Measurements from ENCODE around the gene DNAJC8. TPM values are rescaled to one million over a fixed set of nuclear protein-coding genes. Genes with fewer than 3 reads are reported as not detected.

Gene DNAJC8
- total RNA-seq, 1 donor: 60.1 TPM

DNA sequence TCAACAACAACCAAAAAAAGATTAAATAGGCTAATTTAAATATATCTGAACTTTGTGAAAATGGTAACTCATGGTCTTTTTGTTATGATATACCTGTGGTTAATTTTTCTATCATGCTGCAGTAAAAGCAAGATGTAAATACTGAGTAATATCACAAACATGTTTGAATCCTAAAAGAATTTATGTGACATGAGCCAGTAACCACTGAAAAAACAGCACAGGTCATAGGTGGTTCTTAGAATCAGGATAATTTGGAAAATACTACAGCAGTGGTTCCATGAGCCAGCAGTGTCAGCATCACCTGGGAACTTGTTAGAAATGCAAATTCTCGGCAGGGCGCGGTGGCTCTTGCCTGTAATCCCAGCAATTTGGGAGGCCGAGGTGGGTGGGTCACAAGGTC, 7.2 kb upstream of the DNAJC8 start:
- Histone ChIP-seq H3K27me3 (ENCODE audit: insufficient read depth, low read length) (no peaks in the 10 kb centered on the region), H3K4me1 (ENCODE audit: insufficient read depth, low read length) (peaks cover 12% of the 10 kb centered on the region), H4K20me1 (ENCODE audit: insufficient read depth, low read length) (peaks cover 4% of the 10 kb centered on the region), H3K27ac (ENCODE audit: low read depth, low read length) (no peak overlapping the region), H2AFZ (ENCODE audit: low read length) (no peak overlapping the region), H3K36me3 (ENCODE audit: insufficient read depth, low read length) (peaks cover 11% of the 10 kb centered on the region), H3K79me2 (ENCODE audit: insufficient read depth, low read length) (peaks cover 22% of the 10 kb centered on the region), H3K4me2 (ENCODE audit: insufficient read depth, low read length) (no peak overlapping the region), H3K9me3 (ENCODE audit: low read depth, low read length) (no peaks in the 10 kb centered on the region), H3K4me3 (ENCODE audit: insufficient read depth, low read length) (no peak overlapping the region)
- TF ChIP-seq, protein P1, sequence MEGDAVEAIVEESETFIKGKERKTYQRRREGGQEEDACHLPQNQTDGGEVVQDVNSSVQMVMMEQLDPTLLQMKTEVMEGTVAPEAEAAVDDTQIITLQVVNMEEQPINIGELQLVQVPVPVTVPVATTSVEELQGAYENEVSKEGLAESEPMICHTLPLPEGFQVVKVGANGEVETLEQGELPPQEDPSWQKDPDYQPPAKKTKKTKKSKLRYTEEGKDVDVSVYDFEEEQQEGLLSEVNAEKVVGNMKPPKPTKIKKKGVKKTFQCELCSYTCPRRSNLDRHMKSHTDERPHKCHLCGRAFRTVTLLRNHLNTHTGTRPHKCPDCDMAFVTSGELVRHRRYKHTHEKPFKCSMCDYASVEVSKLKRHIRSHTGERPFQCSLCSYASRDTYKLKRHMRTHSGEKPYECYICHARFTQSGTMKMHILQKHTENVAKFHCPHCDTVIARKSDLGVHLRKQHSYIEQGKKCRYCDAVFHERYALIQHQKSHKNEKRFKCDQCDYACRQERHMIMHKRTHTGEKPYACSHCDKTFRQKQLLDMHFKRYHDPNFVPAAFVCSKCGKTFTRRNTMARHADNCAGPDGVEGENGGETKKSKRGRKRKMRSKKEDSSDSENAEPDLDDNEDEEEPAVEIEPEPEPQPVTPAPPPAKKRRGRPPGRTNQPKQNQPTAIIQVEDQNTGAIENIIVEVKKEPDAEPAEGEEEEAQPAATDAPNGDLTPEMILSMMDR (IDR thresholded peaks at IDR 0.05; ENCODE audit: extremely low read depth, low read depth, low read length): no peak
- no peak for DNase-seq (ENCODE audit: insufficient read length, low spot score, missing footprints)

DNA sequence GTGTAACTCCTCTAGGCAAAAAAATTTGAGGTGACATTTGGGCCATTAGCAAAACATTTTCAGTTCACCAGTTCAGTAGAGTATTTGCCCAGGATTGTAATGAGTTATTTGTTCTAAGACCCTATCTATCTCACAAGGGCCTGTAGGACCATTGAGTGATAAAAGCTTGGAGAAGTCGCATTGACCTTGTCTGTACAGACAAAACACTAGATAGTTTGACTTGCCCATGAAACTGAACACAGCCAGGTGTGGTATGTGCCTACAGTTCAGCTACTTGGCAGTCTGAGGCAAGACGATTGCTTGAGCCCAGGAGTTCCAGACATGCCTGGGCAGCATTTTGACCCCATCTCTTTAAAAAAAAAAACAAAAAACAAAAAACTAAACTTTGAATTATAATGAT, 6.2 kb upstream of the DNAJC8 start:
- Histone ChIP-seq H2AFZ (ENCODE audit: low read length) (no peak overlapping the region), H3K4me3 (ENCODE audit: insufficient read depth, low read length) (no peak overlapping the region), H3K27me3 (ENCODE audit: insufficient read depth, low read length) (no peaks in the 10 kb centered on the region), H3K27ac (ENCODE audit: low read depth, low read length) (no peak overlapping the region), H4K20me1 (ENCODE audit: insufficient read depth, low read length) (peaks cover 4% of the 10 kb centered on the region), H3K36me3 (ENCODE audit: insufficient read depth, low read length) (peaks cover 11% of the 10 kb centered on the region), H3K4me2 (ENCODE audit: insufficient read depth, low read length) (no peak overlapping the region), H3K9me3 (ENCODE audit: low read depth, low read length) (no peaks in the 10 kb centered on the region), H3K79me2 (ENCODE audit: insufficient read depth, low read length) (peaks cover 22% of the 10 kb centered on the region), H3K4me1 (ENCODE audit: insufficient read depth, low read length) (peaks cover 12% of the 10 kb centered on the region)
- TF ChIP-seq, protein P1 (IDR thresholded peaks at IDR 0.05; ENCODE audit: extremely low read depth, low read depth, low read length): no peak
- no peak for DNase-seq (ENCODE audit: insufficient read length, low spot score, missing footprints)

DNA sequence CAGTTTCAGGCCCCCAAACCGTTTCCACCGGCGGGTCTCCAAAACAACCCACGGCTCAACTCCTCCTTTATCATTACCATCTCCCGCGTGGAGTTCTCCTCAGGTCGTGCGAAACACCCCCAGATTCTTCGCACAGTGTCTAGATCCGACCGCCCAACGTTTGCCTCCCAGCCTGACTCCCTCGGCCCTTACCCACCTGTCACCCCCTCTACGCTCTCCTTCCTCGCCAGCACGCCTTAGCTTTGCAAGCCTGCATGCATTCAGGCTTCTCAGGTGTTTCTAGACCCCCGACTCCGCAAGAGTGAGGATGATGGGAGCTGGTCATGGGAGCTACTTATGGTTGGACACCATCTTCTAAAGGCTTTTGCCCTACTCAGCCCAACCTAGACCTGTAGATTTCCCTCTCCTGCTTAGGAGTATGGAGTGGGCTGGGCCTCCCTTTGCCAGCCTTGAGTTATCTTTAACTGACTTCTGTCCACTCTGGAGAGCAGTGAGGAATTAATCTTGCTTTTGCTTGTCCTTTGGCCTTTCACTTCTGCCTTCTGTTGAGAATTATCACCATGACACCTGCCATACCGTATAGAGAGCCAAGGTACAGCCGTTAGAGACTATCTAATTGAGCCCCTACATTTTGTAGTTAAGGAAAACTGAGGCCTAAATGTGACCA, 4.0 kb upstream of the DNAJC8 start:
- H4K20me1 ChIP-seq (ENCODE audit: insufficient read depth, low read length): peaks cover 11% of the 10 kb centered on the region
- TF ChIP-seq, protein P1 (IDR thresholded peaks at IDR 0.05; ENCODE audit: extremely low read depth, low read depth, low read length): no peak
- DNase-seq (ENCODE audit: insufficient read length, low spot score, missing footprints): peak; percentile 58
- H3K4me3 ChIP-seq (ENCODE audit: insufficient read depth, low read length): peak overlapping the region; percentile 97
- peak overlapping the region; percentile 94 for H2AFZ ChIP-seq (ENCODE audit: low read length)
- H3K27ac ChIP-seq (ENCODE audit: low read depth, low read length): peak overlapping the region; percentile 48
- H3K4me2 ChIP-seq (ENCODE audit: insufficient read depth, low read length): peak overlapping the region; percentile 96
- peaks cover 18% of the 10 kb centered on the region for H3K4me1 ChIP-seq (ENCODE audit: insufficient read depth, low read length)
- H3K9me3 ChIP-seq (ENCODE audit: low read depth, low read length): no peaks in the 10 kb centered on the region
- H3K27me3 ChIP-seq (ENCODE audit: insufficient read depth, low read length): no peaks in the 10 kb centered on the region
- H3K79me2 ChIP-seq (ENCODE audit: insufficient read depth, low read length): peaks cover 34% of the 10 kb centered on the region
- peaks cover 11% of the 10 kb centered on the region for H3K36me3 ChIP-seq (ENCODE audit: insufficient read depth, low read length)

DNA sequence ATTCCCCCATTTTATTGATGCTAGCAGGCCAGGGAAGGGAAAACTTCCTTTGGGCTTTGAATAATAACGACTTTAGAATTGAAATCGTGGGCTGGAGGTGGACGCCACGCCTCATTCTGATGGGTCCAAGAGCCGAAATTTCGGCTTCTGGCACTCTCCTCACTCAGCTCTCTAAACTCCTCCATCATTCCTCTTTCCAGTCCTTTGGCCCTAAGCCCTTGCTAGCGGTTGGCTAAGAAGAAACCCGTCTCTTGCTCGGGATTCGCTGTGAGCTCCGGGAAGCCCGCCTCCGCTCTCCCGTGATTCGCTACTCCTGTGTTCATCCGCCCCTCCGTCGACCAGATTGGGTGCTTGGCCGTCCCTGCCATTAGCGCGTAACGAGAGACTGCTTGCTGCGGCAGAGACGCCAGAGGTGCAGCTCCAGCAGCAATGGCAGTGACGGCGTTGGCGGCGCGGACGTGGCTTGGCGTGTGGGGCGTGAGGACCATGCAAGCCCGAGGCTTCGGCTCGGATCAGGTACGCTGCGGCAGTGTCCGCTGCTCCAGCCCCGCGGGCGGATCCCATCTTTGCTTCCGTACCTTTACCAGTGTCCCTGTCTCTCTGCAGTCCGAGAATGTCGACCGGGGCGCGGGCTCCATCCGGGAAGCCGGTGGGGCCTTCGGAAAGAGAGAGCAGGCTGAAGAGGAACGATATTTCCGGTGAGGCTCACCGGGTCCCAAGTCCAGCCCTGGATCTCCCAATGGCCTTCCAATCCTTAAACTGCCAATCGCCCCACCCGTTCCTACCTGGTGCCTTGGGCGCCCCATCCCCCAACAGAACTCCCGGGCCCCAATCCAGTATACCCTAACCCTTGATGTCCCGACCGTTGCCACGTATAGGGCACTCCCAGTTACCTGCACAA, 3.2 kb upstream of the DNAJC8 start, which contains the start of gene ATP5IF1:
Gene ATP5IF1, plus strand, starts transcription at position 370 of the 901 bp plus-strand sequence. Its CDS starts 60 bp downstream, at position 430.
- H3K79me2 ChIP-seq (ENCODE audit: insufficient read depth, low read length): peaks cover 42% of the 10 kb centered on the region
- peak within 1 kb of the TSS; percentile 94 for H2AFZ ChIP-seq (ENCODE audit: low read length)
- peak; percentile 99 for DNase-seq (ENCODE audit: insufficient read length, low spot score, missing footprints)
- peak within 1 kb of the TSS; percentile 96 for H3K4me2 ChIP-seq (ENCODE audit: insufficient read depth, low read length)
- H3K4me1 ChIP-seq (ENCODE audit: insufficient read depth, low read length): peaks cover 18% of the 10 kb centered on the region
- H3K9me3 ChIP-seq (ENCODE audit: low read depth, low read length): no peaks in the 10 kb centered on the region
- H3K4me3 ChIP-seq (ENCODE audit: insufficient read depth, low read length): peak within 1 kb of the TSS; percentile 97
- H3K36me3 ChIP-seq (ENCODE audit: insufficient read depth, low read length): peaks cover 11% of the 10 kb centered on the region
- TF ChIP-seq, protein P1 (IDR thresholded peaks at IDR 0.05; ENCODE audit: extremely low read depth, low read depth, low read length): no peak
- peaks cover 11% of the 10 kb centered on the region for H4K20me1 ChIP-seq (ENCODE audit: insufficient read depth, low read length)
- peak within 1 kb of the TSS; percentile 48 for H3K27ac ChIP-seq (ENCODE audit: low read depth, low read length)
- no peaks in the 10 kb centered on the region for H3K27me3 ChIP-seq (ENCODE audit: insufficient read depth, low read length)
